Natural killer cell (primary cell): ENCODE results near the gene SARDH. TPM values are rescaled to one million over a fixed set of nuclear protein-coding genes. Genes with fewer than 3 reads are reported as not detected.
A peak's percentile ranks its signal among the peaks of the same experiment; 100 is the strongest.

ENCODE experiments used
- ATAC-seq, 3 donors: fragments of 150-1000 bp in 2 of 3; fragments of 200-7000 bp in 1 of 3; cut with Tn5 transposase; 1 replicate in 1 of 3; 2 replicates in 2 of 3; pipeline ENCODE4 v1.10.0; 2021; ENCODE audit warnings: mild to moderate bottlenecking in 2 of 3, moderate library complexity in 2 of 3
- DNase-seq, 2 donors: peaks; one replicate each; pipeline versions ENCODE4 v3.0.0 to v3.0.0-alpha.2; 2013 to 2021; ENCODE audit warnings: mixed read lengths in 1 of 2
- H3K27ac ChIP-seq: one replicate; pipeline ENCODE4 v1.5.1; 2013; ENCODE audit warnings: mild to moderate bottlenecking, low read length
- H3K27me3 ChIP-seq: one replicate; pipeline ENCODE4 v1.6.1; 2013; ENCODE audit warnings: low read length; ENCODE audit not compliant: control insufficient read depth, insufficient read depth
- H3K36me3 ChIP-seq: one replicate; pipeline ENCODE4 v1.6.1; 2013; ENCODE audit warnings: low read length; ENCODE audit not compliant: control insufficient read depth, insufficient read depth
- H3K4me1 ChIP-seq: one replicate; pipeline ENCODE4 v1.6.1; 2013; ENCODE audit warnings: low read length; ENCODE audit not compliant: control insufficient read depth, insufficient read depth
- H3K4me3 ChIP-seq: one replicate; pipeline ENCODE4 v1.5.1; 2013; ENCODE audit warnings: low read length
- H3K9me3 ChIP-seq: one replicate; pipeline ENCODE4 v1.6.1; 2013; ENCODE audit warnings: low read length; ENCODE audit not compliant: control insufficient read depth, insufficient read depth
- H3K27ac Mint-ChIP-seq, 2 donors: one replicate each; pipeline ENCODE4 v1.8.0; 2022; ENCODE audit warnings: mild to moderate bottlenecking in 2 of 2, mixed read lengths in 2 of 2, moderate library complexity in 1 of 2
- H3K27me3 Mint-ChIP-seq, 2 donors: one replicate each; pipeline ENCODE4 v1.8.0; 2022; ENCODE audit warnings: low read depth in 2 of 2, mixed read lengths in 2 of 2
- H3K36me3 Mint-ChIP-seq: one replicate; pipeline ENCODE4 v1.8.0; 2022; ENCODE audit warnings: mixed read lengths
- H3K4me1 Mint-ChIP-seq, 2 donors: one replicate each; pipeline ENCODE4 v1.8.0; 2022; ENCODE audit warnings: mixed read lengths in 2 of 2
- H3K4me3 Mint-ChIP-seq: one replicate; pipeline ENCODE4 v1.8.0; 2022; ENCODE audit warnings: mild to moderate bottlenecking, moderate library complexity, mixed read lengths
- H3K9me3 Mint-ChIP-seq, 2 donors: one replicate each; pipeline ENCODE4 v1.8.0; 2022; ENCODE audit warnings: mixed read lengths in 2 of 2
- WGBS: methylation state at CpG from one replicate; pipeline ENCODE4 v1.1.7; 2013; ENCODE audit warnings: missing lambda C conversion rate; ENCODE audit not compliant: insufficient coverage; 5-methylcytosine and 5-hydroxymethylcytosine counted together
- intact Hi-C: fragments of 100-400 bp; cut with micrococcal nuclease; formaldehyde crosslinking; loops from one replicate; pipeline ENCODE4 v1.14.2; 2022
- total RNA-seq, 4 donors: library from RNA; stranded (reverse); fragments of 120-200 nt in 1 of 4; gene quantifications; one replicate each; pipeline versions ENCODE4 v1.2.3 to v1.2.4, GENCODE V29; 2013 to 2022
- TF ChIP-seq, protein P1 (sequence below): fragments of 200-600 bp; IDR thresholded peaks from one replicate; pipeline ENCODE4 v1.8.0; 2022; ENCODE audit warnings: antibody characterized with exemption

The SARDH gene
- total RNA-seq, 3 donors from 2014 or later (not counting 1 experiment from before 2014, with no cell fraction given) = 2.2 to 6.8 (median 4.1) TPM

- DNase-seq (no peak), ATAC-seq (no peak)
- H3K4me1 ChIP-seq = peaks cover 39% of the 10 kb centered on the region
- intact Hi-C loops = no loop called here
- H3K9me3 ChIP-seq = no peaks in the 10 kb centered on the region
- no peak overlapping the region for H3K4me3 ChIP-seq
- TF ChIP-seq, protein P1, sequence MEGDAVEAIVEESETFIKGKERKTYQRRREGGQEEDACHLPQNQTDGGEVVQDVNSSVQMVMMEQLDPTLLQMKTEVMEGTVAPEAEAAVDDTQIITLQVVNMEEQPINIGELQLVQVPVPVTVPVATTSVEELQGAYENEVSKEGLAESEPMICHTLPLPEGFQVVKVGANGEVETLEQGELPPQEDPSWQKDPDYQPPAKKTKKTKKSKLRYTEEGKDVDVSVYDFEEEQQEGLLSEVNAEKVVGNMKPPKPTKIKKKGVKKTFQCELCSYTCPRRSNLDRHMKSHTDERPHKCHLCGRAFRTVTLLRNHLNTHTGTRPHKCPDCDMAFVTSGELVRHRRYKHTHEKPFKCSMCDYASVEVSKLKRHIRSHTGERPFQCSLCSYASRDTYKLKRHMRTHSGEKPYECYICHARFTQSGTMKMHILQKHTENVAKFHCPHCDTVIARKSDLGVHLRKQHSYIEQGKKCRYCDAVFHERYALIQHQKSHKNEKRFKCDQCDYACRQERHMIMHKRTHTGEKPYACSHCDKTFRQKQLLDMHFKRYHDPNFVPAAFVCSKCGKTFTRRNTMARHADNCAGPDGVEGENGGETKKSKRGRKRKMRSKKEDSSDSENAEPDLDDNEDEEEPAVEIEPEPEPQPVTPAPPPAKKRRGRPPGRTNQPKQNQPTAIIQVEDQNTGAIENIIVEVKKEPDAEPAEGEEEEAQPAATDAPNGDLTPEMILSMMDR = no peak
- Mint-ChIP-seq H3K4me1 (peaks cover 0 to 12% of the 10 kb centered on the region in 2 donors), H3K27ac (no peak overlapping the region), H3K36me3 (no peaks in the 10 kb centered on the region), H3K4me3 (no peak overlapping the region), H3K9me3 (no peaks in the 10 kb centered on the region), H3K27me3 (no peaks in the 10 kb centered on the region)
- 94% methylated on average over 35 of the region's 35 CpGs for WGBS
- no peak overlapping the region for H3K27ac ChIP-seq
- no peaks in the 10 kb centered on the region for H3K27me3 ChIP-seq
- H3K36me3 ChIP-seq = no peaks in the 10 kb centered on the region
Observed at GRCh38 chr9:133679466-133680061, 58.6 kb downstream of the SARDH start.

DNA sequence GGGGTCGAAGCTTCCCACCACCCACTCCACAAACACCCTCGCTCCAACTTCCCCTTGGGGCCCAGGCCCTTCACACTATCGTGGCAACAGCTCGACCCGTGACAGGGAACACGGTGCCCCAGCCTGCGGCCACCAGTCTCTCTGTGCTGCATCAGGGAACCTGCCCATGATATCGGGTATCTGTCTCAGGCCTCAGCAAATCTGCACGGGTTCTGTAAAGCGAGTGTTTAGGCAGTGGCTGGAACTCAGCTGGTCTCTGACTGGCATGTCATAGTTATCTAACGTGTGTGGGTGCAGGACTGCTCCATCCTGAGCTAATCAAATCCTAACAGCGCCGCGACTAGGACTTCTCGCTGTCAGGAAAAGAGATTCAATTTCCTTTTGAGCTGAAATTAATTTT, 59.1 kb downstream of the SARDH start:
- H3K9me3 ChIP-seq = no peaks in the 10 kb centered on the region
- peaks cover 34% of the 10 kb centered on the region for H3K4me1 ChIP-seq
- no peak overlapping the region for H3K4me3 ChIP-seq
- H3K9me3 Mint-ChIP-seq = no peaks in the 10 kb centered on the region
- 84% methylated on average over 15 of the region's 15 CpGs for WGBS
- no peak overlapping the region for H3K27ac Mint-ChIP-seq
- TF ChIP-seq, protein P1 = no peak
- no peaks in the 10 kb centered on the region for H3K27me3 Mint-ChIP-seq
- no peaks in the 10 kb centered on the region for H3K36me3 ChIP-seq
- DNase-seq = no peak
- no peak overlapping the region for H3K27ac ChIP-seq
- intact Hi-C loops = no loop called here
- H3K4me1 Mint-ChIP-seq = peaks cover 0 to 12% of the 10 kb centered on the region in 2 donors
- H3K36me3 Mint-ChIP-seq = no peaks in the 10 kb centered on the region
- no peak for ATAC-seq
- no peaks in the 10 kb centered on the region for H3K27me3 ChIP-seq
- no peak overlapping the region for H3K4me3 Mint-ChIP-seq

DNA sequence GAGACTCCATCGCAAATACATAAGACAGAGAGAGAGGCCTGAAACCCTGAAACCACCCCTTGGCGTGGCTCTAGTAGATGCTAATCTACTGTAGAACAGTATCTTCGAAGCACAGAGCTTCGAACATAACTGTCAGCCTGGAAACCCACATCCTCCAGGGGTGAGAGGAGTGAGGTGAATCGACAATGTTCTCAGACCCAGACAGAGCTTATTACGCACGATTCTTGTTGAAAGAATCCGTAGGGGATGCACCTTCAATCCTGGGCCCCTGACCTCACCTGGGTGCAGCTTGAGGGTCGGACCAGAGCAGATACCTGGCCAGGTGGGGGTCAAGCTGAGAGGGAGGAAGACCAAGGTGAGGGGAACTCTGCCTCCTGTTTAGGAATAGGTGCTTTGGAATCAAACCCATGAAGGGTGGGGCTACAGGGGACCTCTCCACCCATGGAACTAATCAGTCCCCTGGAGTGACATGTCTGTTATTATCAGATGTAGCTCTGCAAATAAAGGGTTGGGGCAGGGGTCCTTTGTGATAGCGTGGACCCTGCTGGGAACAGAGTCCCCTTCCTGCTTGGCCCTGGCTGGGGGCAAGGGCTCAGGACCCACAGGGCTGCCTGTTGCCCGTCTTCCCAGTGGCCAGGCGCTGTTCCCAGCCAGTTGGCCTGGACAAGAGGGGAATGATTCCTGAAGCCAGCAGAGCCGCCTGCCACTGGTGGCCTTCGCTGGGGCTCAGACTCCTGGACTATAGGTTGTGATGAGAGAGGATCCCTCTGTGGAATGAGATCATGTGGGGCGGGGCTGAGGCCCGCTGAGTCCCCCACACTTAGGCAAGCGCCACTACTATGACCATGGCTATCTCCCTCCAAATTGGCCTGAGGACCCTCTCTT, 60.8 kb downstream of the SARDH start:
- WGBS = 71% methylated on average over 16 of the region's 17 CpGs
- H3K36me3 Mint-ChIP-seq = no peaks in the 10 kb centered on the region
- H3K27me3 Mint-ChIP-seq = no peaks in the 10 kb centered on the region
- H3K27me3 ChIP-seq = no peaks in the 10 kb centered on the region
- H3K9me3 Mint-ChIP-seq = no peaks in the 10 kb centered on the region
- intact Hi-C loops = no loop called here
- ATAC-seq (peak in 1 of 3 donors; percentile 85), DNase-seq (peak in 1 of 2 donors; percentile 92)
- H3K4me3 ChIP-seq = no peak overlapping the region
- TF ChIP-seq, protein P1 = no peak
- no peaks in the 10 kb centered on the region for H3K9me3 ChIP-seq
- H3K4me3 Mint-ChIP-seq = no peak overlapping the region
- H3K27ac Mint-ChIP-seq = peak overlapping the region in 1 of 2 donors; percentile 36
- peaks cover 0 to 12% of the 10 kb centered on the region in 2 donors for H3K4me1 Mint-ChIP-seq
- peaks cover 20% of the 10 kb centered on the region for H3K4me1 ChIP-seq
- no peaks in the 10 kb centered on the region for H3K36me3 ChIP-seq
- H3K27ac ChIP-seq = no peak overlapping the region
